B cell (primary cell): ENCODE measurements around the gene EIF4A2. TPM values are rescaled to one million over a fixed set of nuclear protein-coding genes. Genes with fewer than 3 reads are reported as not detected.
"Not testable (repeated sequence)": the region's sequence is repeated elsewhere in the genome, so short reads cannot be mapped to it uniquely, and the experiment has no call there.

ENCODE experiments used
- ATAC-seq: fragments of 200-7000 bp; cut with Tn5 transposase; one replicate; pipeline ENCODE4 v1.10.0; 2021; ENCODE audit warnings: low read depth, mild to moderate bottlenecking, moderate number of reproducible peaks, moderate library complexity
- CTCF ChIA-PET: fragments of 350-600 bp; sonication (Branson Sonifier 250); formaldehyde crosslinking; loops from one replicate; lab custom pipeline; 2021; ENCODE audit warnings: antibody characterized with exemption, inconsistent platforms; lab: Charles Lee
- POLR2A ChIA-PET: fragments of 350-600 bp; sonication (Branson Sonifier 250); formaldehyde crosslinking; loops from one replicate; lab custom pipeline; 2021; ENCODE audit warnings: antibody characterized with exemption; lab: Charles Lee
- DNase-seq: peaks from one replicate; pipeline ENCODE4 v3.0.0; 2013
- H2AFZ ChIP-seq: 2 replicates; pipeline ENCODE4 v1.6.1; 2012; ENCODE audit warnings: mild to moderate bottlenecking, low read depth, low read length; ENCODE audit not compliant: insufficient read depth, poor library complexity, severe bottlenecking
- H3K27ac ChIP-seq, 2 donors: 1 replicate in 1 of 2; 2 replicates in 1 of 2; pipeline ENCODE4 v1.5.1; 2012 to 2013; ENCODE audit warnings: low read length in 2 of 2, mild to moderate bottlenecking in 2 of 2, moderate library complexity in 1 of 2
- H3K27me3 ChIP-seq, 4 experiments: fragments of 200-600 bp in 1 of 4; sonication (generic) in 1 of 4; replicated peaks in 1 of 4; 1 replicate in 2 of 4; 2 replicates in 2 of 4; pipeline versions ENCODE4 v1.6.1 to v1.7.0; 2013 to 2016; ENCODE audit warnings: low read length in 3 of 4, mild to moderate bottlenecking in 2 of 4, mixed read lengths in 1 of 4, moderate library complexity in 1 of 4; ENCODE audit not compliant: insufficient read depth in 4 of 4, control insufficient read depth in 3 of 4; ENCODE audit errors: control extremely low read depth in 1 of 4
- H3K36me3 ChIP-seq, 2 experiments: replicated peaks in 1 of 2; 1 replicate in 1 of 2; 2 replicates in 1 of 2; pipeline versions ENCODE4 v1.6.1 to v1.7.1; 2013; ENCODE audit warnings: low read length in 1 of 2; ENCODE audit not compliant: insufficient read depth in 2 of 2, control insufficient read depth in 1 of 2; ENCODE audit errors: control extremely low read depth in 1 of 2, extremely low read depth in 1 of 2
- H3K4me1 ChIP-seq, 2 donors: fragments of 200-600 bp in 1 of 2; sonication (generic) in 1 of 2; 1 replicate in 1 of 2; 2 replicates in 1 of 2; pipeline versions ENCODE4 v1.5.1 to v1.6.1; 2013 to 2017; ENCODE audit warnings: low read length in 2 of 2; ENCODE audit not compliant: control insufficient read depth in 2 of 2, insufficient read depth in 2 of 2
- H3K4me2 ChIP-seq: replicated peaks from 2 replicates; pipeline ENCODE3; 2012; ENCODE audit warnings: mild to moderate bottlenecking, low read depth, low read length; ENCODE audit not compliant: poor library complexity, severe bottlenecking
- H3K4me3 ChIP-seq, 5 experiments: fragments of 200-600 bp in 1 of 5; sonication (generic) in 1 of 5; 1 replicate in 3 of 5; 2 replicates in 2 of 5; pipeline versions ENCODE4 v1.5.1 to v1.7.0; 2011 to 2016; ENCODE audit warnings: low read length in 4 of 5, mild to moderate bottlenecking in 4 of 5, low read depth in 2 of 5, control low read depth in 1 of 5, moderate library complexity in 1 of 5; ENCODE audit not compliant: insufficient read depth in 1 of 5; ENCODE audit errors: control extremely low read depth in 1 of 5, extremely low read depth in 1 of 5
- H3K79me2 ChIP-seq: fragments of 200-600 bp; sonication (generic); one replicate; pipeline ENCODE4 v1.6.0; 2016; ENCODE audit warnings: low read length; ENCODE audit not compliant: control insufficient read depth, insufficient read depth
- H3K9ac ChIP-seq: fragments of 200-600 bp; sonication (generic); 2 replicates; pipeline ENCODE4 v1.6.1; 2017; ENCODE audit warnings: mild to moderate bottlenecking, low read length, moderate library complexity
- H3K9me3 ChIP-seq, 3 donors: one replicate each; pipeline versions ENCODE4 v1.6.1 to v1.7.1; 2013; ENCODE audit warnings: low read length in 2 of 3; ENCODE audit not compliant: control insufficient read depth in 2 of 3, insufficient read depth in 1 of 3; ENCODE audit errors: control extremely low read depth in 1 of 3
- H4K20me1 ChIP-seq: 2 replicates; pipeline ENCODE4 v1.6.0; 2012; ENCODE audit warnings: mild to moderate bottlenecking, low read length; ENCODE audit not compliant: insufficient read depth, control insufficient read depth, poor library complexity, severe bottlenecking
- H3K27ac Mint-ChIP-seq: one replicate; pipeline ENCODE4 v1.8.0; 2021; ENCODE audit warnings: mixed read lengths
- H3K27me3 Mint-ChIP-seq: one replicate; pipeline ENCODE4 v1.8.0; 2021; ENCODE audit warnings: mixed read lengths
- H3K4me1 Mint-ChIP-seq: one replicate; pipeline ENCODE4 v1.8.0; 2021; ENCODE audit warnings: mixed read lengths
- H3K4me3 Mint-ChIP-seq: one replicate; pipeline ENCODE4 v1.8.0; 2021; ENCODE audit warnings: mixed read lengths
- H3K9me3 Mint-ChIP-seq: one replicate; pipeline ENCODE4 v1.8.0; 2022; ENCODE audit warnings: mixed read lengths; ENCODE audit not compliant: insufficient read depth
- CTCF ChIP-seq: fragments of 200-600 bp; IDR thresholded peaks from one replicate; pipeline ENCODE4 v1.8.0; 2022; ENCODE audit warnings: antibody characterized with exemption, mild to moderate bottlenecking
- EZH2 ChIP-seq: IDR thresholded peaks from 2 replicates; pipeline ENCODE4 v1.6.1; 2012; ENCODE audit warnings: borderline replicate concordance, low read depth, mild to moderate bottlenecking, moderate library complexity, low read length; ENCODE audit not compliant: insufficient read depth, poor library complexity, severe bottlenecking
- WGBS: methylation state at CpG from one replicate; pipeline ENCODE4 v1.1.5; 2013; ENCODE audit warnings: missing lambda C conversion rate; ENCODE audit not compliant: insufficient coverage; 5-methylcytosine and 5-hydroxymethylcytosine counted together
- intact Hi-C: fragments of 100-400 bp; cut with micrococcal nuclease; formaldehyde crosslinking; loops from one replicate; pipeline ENCODE4 v1.10.0; 2022
- polyA plus RNA-seq: library from polyadenylated mRNA; depleted of rRNA; stranded (reverse); fragments of >200 nt; gene quantifications from 2 replicates; pipeline ENCODE4 v1.2.3, GENCODE V29; 2012
- total RNA-seq, 2 donors: library from RNA; stranded (reverse); fragments of 120-200 nt in 1 of 2; gene quantifications; 1 replicate in 1 of 2; 2 replicates in 1 of 2; pipeline versions ENCODE4 v1.2.3 to v1.2.4, GENCODE V29; 2013 to 2022

EIF4A2 gene
- total and polyA plus RNA-seq, 2 donors (not counting 1 experiment from before 2014, with no cell fraction given) = 506 to 547 TPM

GRCh38 chr3:186802701-186803100, 19.3 kb downstream of the EIF4A2 start:
- no peak overlapping the region for H3K27ac Mint-ChIP-seq
- H3K4me1 Mint-ChIP-seq = peaks cover 25% of the 10 kb centered on the region
- ChIA-PET CTCF (interaction anchor here (0.7 to 1.0 kb wide), 4 partner anchors 17 to 218 kb away, joined by 3 to 4 read pairs (median 3); no protein-coding TSS in a partner anchor), POLR2A (interaction anchor here (1.6 kb wide), 1 partner anchor 18 kb away, joined by 10 read pairs; no protein-coding TSS in a partner anchor)
- H3K9ac ChIP-seq = no peak overlapping the region
- no peaks in the 10 kb centered on the region for H3K27me3 ChIP-seq
- 100% methylated on average over 2 of the region's 3 CpGs for WGBS
- H3K79me2 ChIP-seq = peaks cover 21% of the 10 kb centered on the region
- peaks cover 0 to 2% (median 0%) of the 10 kb centered on the region in 3 donors for H3K9me3 ChIP-seq
- no peak overlapping the region for H3K4me3 Mint-ChIP-seq
- no peaks in the 10 kb centered on the region for H4K20me1 ChIP-seq
- no peak overlapping the region for H3K27ac ChIP-seq
- ATAC-seq (no peak), DNase-seq (no peak)
- no peak overlapping the region for H3K4me2 ChIP-seq
- TF ChIP-seq EZH2 = no peak
- no peak for TF ChIP-seq CTCF
- H3K36me3 ChIP-seq = peaks cover 10 to 31% of the 10 kb centered on the region in 2 experiments
- intact Hi-C loops = loop anchor here (1.0 kb wide), 1 partner anchor 10 kb away; no protein-coding TSS in a partner anchor
- H2AFZ ChIP-seq = no peak overlapping the region
- H3K4me3 ChIP-seq = no peak overlapping the region
- H3K4me1 ChIP-seq = peaks cover 15 to 19% of the 10 kb centered on the region in 2 donors
- H3K27me3 Mint-ChIP-seq = no peaks in the 10 kb centered on the region
- no peaks in the 10 kb centered on the region for H3K9me3 Mint-ChIP-seq

- H3K9ac ChIP-seq, H3K4me3 ChIP-seq, H3K27ac ChIP-seq, H4K20me1 ChIP-seq, DNase-seq, H3K27me3 ChIP-seq, ATAC-seq, H2AFZ ChIP-seq, H3K4me2 ChIP-seq, POLR2A ChIA-PET, H3K9me3 ChIP-seq, H3K9me3 Mint-ChIP-seq, H3K27ac Mint-ChIP-seq, H3K4me3 Mint-ChIP-seq, H3K27me3 Mint-ChIP-seq: not testable (repeated sequence)
- H3K79me2 ChIP-seq = peaks cover 21% of the 10 kb centered on the region
- 100% methylated on average over 1 of the region's 4 CpGs for WGBS
- CTCF ChIA-PET = interaction anchor here (1.0 kb wide), 1 partner anchor 189 kb away, joined by 3 read pairs; no protein-coding TSS in a partner anchor
- peaks cover 7 to 24% of the 10 kb centered on the region in 2 experiments for H3K36me3 ChIP-seq
- H3K4me1 Mint-ChIP-seq = peaks cover 25% of the 10 kb centered on the region
- peaks cover 15 to 19% of the 10 kb centered on the region in 2 donors for H3K4me1 ChIP-seq
- intact Hi-C loops = loop anchor here (1.0 kb wide), 1 partner anchor 9 kb away; no protein-coding TSS in a partner anchor
Measured at GRCh38 chr3:186803447-186803846, 20.1 kb downstream of the EIF4A2 start.
